K562 (cell line): ENCODE results near the gene PSRC1. TPM values are rescaled to one million over a fixed set of nuclear protein-coding genes. Genes with fewer than 3 reads are reported as not detected.
A peak's percentile ranks its signal among the peaks of the same experiment; 100 is the strongest.

Experiments
- CEBPG ChIP-seq, 3 experiments: fragments of 200-800 bp in 1 of 3; sonication (Bioruptor generic) in 1 of 3; sonication (generic) in 1 of 3; formaldehyde crosslinking in 1 of 3; IDR thresholded peaks in 2 of 3; conservative IDR thresholded peaks in 1 of 3; 2 replicates each; pipeline versions ENCODE4 v1.6.1 to v1.8.0; 2016 to 2022; ENCODE audit warnings: missing compliant biosample characterization in 2 of 3, missing genetic modification characterization in 2 of 3, mild to moderate bottlenecking in 1 of 3, missing genetic modification reagents in 1 of 3
- CREM ChIP-seq: IDR thresholded peaks from 2 replicates; pipeline ENCODE4 v1.6.1; 2014; ENCODE audit warnings: antibody characterized with exemption, low read depth
- ETV6 ChIP-seq, 3 experiments: fragments of 150-350 bp in 1 of 3; sonication (generic) in 1 of 3; formaldehyde crosslinking in 1 of 3; IDR thresholded peaks; 2 replicates each; pipeline versions ENCODE4 v1.6.1 to v1.8.0; 2014 to 2022; ENCODE audit warnings: borderline replicate concordance in 2 of 3, low read depth in 2 of 3, antibody characterized with exemption in 1 of 3, low read length in 1 of 3, mild to moderate bottlenecking in 1 of 3, missing genetic modification reagents in 1 of 3
- FOXP4 ChIP-seq: sonication (generic); formaldehyde crosslinking; IDR thresholded peaks from 2 replicates; pipeline ENCODE4 v1.8.0; 2022; ENCODE audit warnings: mild to moderate bottlenecking, missing genetic modification reagents, borderline replicate concordance
- GABPB1 ChIP-seq: sonication (generic); formaldehyde crosslinking; IDR thresholded peaks from 2 replicates; pipeline ENCODE4 v1.8.0; 2022; ENCODE audit warnings: mild to moderate bottlenecking, missing genetic modification reagents
- PRDM10 ChIP-seq: fragments of 450-650 bp; IDR thresholded peaks from 2 replicates; pipeline ENCODE4 v1.6.1; 2018; ENCODE audit not compliant: partially characterized antibody
- RBM22 ChIP-seq: fragments of 200-400 bp; formaldehyde crosslinking; IDR thresholded peaks from 2 replicates; pipeline ENCODE4 v1.6.1; 2018; ENCODE audit warnings: low read length, low read depth; ENCODE audit not compliant: poor library complexity, severe bottlenecking
- SIX5 ChIP-seq, 2 experiments: IDR thresholded peaks; 2 replicates each; pipeline ENCODE4 v1.6.1; 2011; ENCODE audit warnings: low read length in 2 of 2, borderline replicate concordance in 1 of 2, low read depth in 1 of 2, mild to moderate bottlenecking in 1 of 2, moderate library complexity in 1 of 2; ENCODE audit not compliant: insufficient read depth in 1 of 2
- STAT6 ChIP-seq: sonication (generic); formaldehyde crosslinking; IDR thresholded peaks from 2 replicates; pipeline ENCODE4 v1.8.1; 2023; ENCODE audit warnings: mild to moderate bottlenecking, missing genetic modification reagents
- USF1 ChIP-seq: sonication (generic); formaldehyde crosslinking; IDR thresholded peaks from 2 replicates; pipeline ENCODE4 v1.9.0; 2022; ENCODE audit warnings: mild to moderate bottlenecking, missing genetic modification reagents
- ZNF253 ChIP-seq: fragments of 250-450 bp; sonication (Bioruptor Pico); conservative IDR thresholded peaks from 2 replicates; pipeline ENCODE4 v1.6.1; 2021; ENCODE audit warnings: mild to moderate bottlenecking
- ZNF398 ChIP-seq: fragments of 250-450 bp; sonication (Bioruptor Pico); IDR thresholded peaks from 2 replicates; pipeline ENCODE4 v1.8.0; 2021; ENCODE audit warnings: moderate library complexity, mild to moderate bottlenecking, inconsistent platforms
- ZNF41 ChIP-seq: fragments of 250-450 bp; sonication (Bioruptor Pico); conservative IDR thresholded peaks from 2 replicates; pipeline ENCODE4 v1.4.0; 2020; ENCODE audit warnings: mild to moderate bottlenecking
- polyA plus RNA-seq, 8 experiments: library from polyadenylated mRNA; depleted of rRNA in 4 of 8; stranded (reverse) in 5 of 8; unstranded in 3 of 8; fragments of >200 nt; fragmentation: Nextera tagmentation in 2 of 8; fragmentation: Illumina TruSeq in 1 of 8; extraction: Ambion mirVana in 2 of 8; extraction: Trizol in 1 of 8; gene quantifications; 2 replicates each; pipeline versions ENCODE4 v1.2.1 to v1.2.3, GENCODE V29; 2011 to 2014; ENCODE audit warnings: inconsistent platforms in 1 of 8, missing spikeins in 1 of 8
- total RNA-seq, 7 experiments: library from RNA; depleted of rRNA in 6 of 7; stranded (reverse); fragments of >200 nt in 6 of 7; fragmentation: Illumina TruSeq in 2 of 7; extraction: Trizol in 2 of 7; gene quantifications; 2 replicates each; pipeline versions ENCODE4 v1.2.1 to v1.2.3, GENCODE V29; 2011 to 2021; ENCODE audit warnings: low replicate concordance in 1 of 7

Gene PSRC1
- total and polyA plus RNA-seq, 9 of the 15 experiments (the other 6 are each of a cell fraction or from before 2014, with no cell fraction given): 6.5 to 65.2 (median 39.3) TPM

- TF ChIP-seq STAT6 (CRISPR knock-in tag) (0 out of 2 replicates have a peak, but pooled peaks have one; percentile 57), RBM22 (peak; percentile 61), USF1 (CRISPR knock-in tag) (peak; percentile 9; the same call in 1 of the 2 replicates), ZNF253 (CRISPR knock-in tag) (no peak), ZNF41 (no peak), CREM (peak; percentile 25; the same call in 1 of the 2 replicates), FOXP4 (CRISPR knock-in tag) (0 out of 2 replicates have a peak, but pooled peaks have one; percentile 21), ZNF398 (CRISPR knock-in tag) (no peak), SIX5 (IDR thresholded peaks at IDR 0.05; ENCODE audit: borderline replicate concordance in 1 of 2, insufficient read depth in 1 of 2, low read depth in 1 of 2, low read length in 2 of 2) (no peak), PRDM10 (no peak), GABPB1 (CRISPR knock-in tag) (no peak), CEBPG (CRISPR knock-in tag; IDR thresholded peaks at IDR 0.05) (peak; percentile 79), CEBPG (tag; conservative IDR thresholded peaks at IDR 0.05 in 1 of 2, IDR thresholded peaks at IDR 0.05 in 1 of 2) (peak; percentile 41 to 68; a peak in 1 of 4 replicates), ETV6 (IDR thresholded peaks at IDR 0.05; ENCODE audit: borderline replicate concordance in 1 of 2, low read depth in 2 of 2, low read length in 1 of 2) (no peak), ETV6 (CRISPR knock-in tag; IDR thresholded peaks at IDR 0.05; ENCODE audit: borderline replicate concordance) (no peak)
Measured at GRCh38 chr1:109306832-109307273, 23.9 kb upstream of the PSRC1 start, which contains the start of gene MYBPHL (continued).
